ENCODE data around the gene GRIN2C.

GRIN2C gene

GRCh38 chr17:74890554-74890953 lies 30.9 kb upstream of the GRIN2C start:
- TF ChIP-seq GATA3 (IDR thresholded peaks at IDR 0.05; ENCODE audit: low read depth, low read length) (no peak), GATA2 (IDR thresholded peaks at IDR 0.05; ENCODE audit: low read depth, low read length) (no peak)

GRCh38 chr17:74888469-74888868 lies 28.8 kb upstream of the GRIN2C start:
- TF ChIP-seq GATA2 (IDR thresholded peaks at IDR 0.05; ENCODE audit: low read depth, low read length), result no peak
- TF ChIP-seq GATA3 (IDR thresholded peaks at IDR 0.05; ENCODE audit: low read depth, low read length), result no peak

GRCh38 chr17:74883241-74883745 lies 23.6 kb upstream of the GRIN2C start:
- TF ChIP-seq GATA3 (IDR thresholded peaks at IDR 0.05; ENCODE audit: low read depth, low read length), result no peak
- no peak for TF ChIP-seq GATA2 (IDR thresholded peaks at IDR 0.05; ENCODE audit: low read depth, low read length)

- TF ChIP-seq GATA3 (IDR thresholded peaks at IDR 0.05; ENCODE audit: low read depth, low read length), result no peak
- no peak for TF ChIP-seq GATA2 (IDR thresholded peaks at IDR 0.05; ENCODE audit: low read depth, low read length)
These were observed 23.0 kb upstream of the GRIN2C start for GRCh38 chr17:74882517-74883240.

GRCh38 chr17:74881073-74881472 lies 21.4 kb upstream of the GRIN2C start:
- TF ChIP-seq GATA2 (IDR thresholded peaks at IDR 0.05; ENCODE audit: low read depth, low read length) (no peak), GATA3 (IDR thresholded peaks at IDR 0.05; ENCODE audit: low read depth, low read length) (no peak)

- TF ChIP-seq GATA3 (IDR thresholded peaks at IDR 0.05; ENCODE audit: low read depth, low read length) (no peak), GATA2 (IDR thresholded peaks at IDR 0.05; ENCODE audit: low read depth, low read length) (no peak)
These were observed 19.6 kb upstream of the GRIN2C start for GRCh38 chr17:74879308-74879707.

GRCh38 chr17:74878658-74879057 lies 19.0 kb upstream of the GRIN2C start:
- TF ChIP-seq GATA2 (IDR thresholded peaks at IDR 0.05; ENCODE audit: low read depth, low read length) (no peak), GATA3 (IDR thresholded peaks at IDR 0.05; ENCODE audit: low read depth, low read length) (no peak)

GRCh38 chr17:74877592-74878548 lies 18.2 kb upstream of the GRIN2C start:
- TF ChIP-seq GATA3 (IDR thresholded peaks at IDR 0.05; ENCODE audit: low read depth, low read length) (no peak), GATA2 (IDR thresholded peaks at IDR 0.05; ENCODE audit: low read depth, low read length) (no peak)

GRCh38 chr17:74875977-74876593 lies 16.4 kb upstream of the GRIN2C start:
- TF ChIP-seq GATA2 (IDR thresholded peaks at IDR 0.05; ENCODE audit: low read depth, low read length), result no peak
- TF ChIP-seq GATA3 (IDR thresholded peaks at IDR 0.05; ENCODE audit: low read depth, low read length), result no peak

GRCh38 chr17:74875155-74875976 lies 15.7 kb upstream of the GRIN2C start:
- no peak for TF ChIP-seq GATA2 (IDR thresholded peaks at IDR 0.05; ENCODE audit: low read depth, low read length)

GRCh38 chr17:74874615-74875037 lies 14.9 kb upstream of the GRIN2C start:
- TF ChIP-seq GATA3 (IDR thresholded peaks at IDR 0.05; ENCODE audit: low read depth, low read length) (no peak), GATA2 (IDR thresholded peaks at IDR 0.05; ENCODE audit: low read depth, low read length) (no peak)

- TF ChIP-seq GATA3 (IDR thresholded peaks at IDR 0.05; ENCODE audit: low read depth, low read length) (no peak), GATA2 (IDR thresholded peaks at IDR 0.05; ENCODE audit: low read depth, low read length) (no peak)
These were observed 14.4 kb upstream of the GRIN2C start for GRCh38 chr17:74873874-74874614.
